Upper lobe of left lung (tissue), 4 donors: ENCODE measurements around the gene ACVR1.

Experiments used
- POLR2A ChIP-seq, 4 donors: fragments of 450-650 bp; IDR thresholded peaks; one replicate each; pipeline ENCODE4 v1.5.1; 2016 to 2017; ENCODE audit warnings: antibody characterized with exemption in 4 of 4, mild to moderate bottlenecking in 2 of 4
- POLR2AphosphoS5 ChIP-seq, 2 donors: sonication (generic); formaldehyde crosslinking; IDR thresholded peaks; one replicate each; pipeline ENCODE4 v1.5.1; 2017; ENCODE audit warnings: antibody characterized with exemption in 2 of 2
- TF ChIP-seq, protein P1 (sequence below), 6 experiments: fragments of 450-650 bp in 4 of 6; fragments of 200-600 bp in 2 of 6; sonication (generic) in 2 of 6; IDR thresholded peaks; one replicate each; pipeline ENCODE4 v1.5.1; 2016 to 2019; ENCODE audit warnings: antibody characterized with exemption in 6 of 6

GRCh38 chr2:157696036-157696435 lies 180.1 kb downstream of the ACVR1 start:
- TF ChIP-seq POLR2AphosphoS5 (IDR thresholded peaks at IDR 0.05) (no peak), POLR2A (IDR thresholded peaks at IDR 0.05) (no peak)
- TF ChIP-seq, protein P1, sequence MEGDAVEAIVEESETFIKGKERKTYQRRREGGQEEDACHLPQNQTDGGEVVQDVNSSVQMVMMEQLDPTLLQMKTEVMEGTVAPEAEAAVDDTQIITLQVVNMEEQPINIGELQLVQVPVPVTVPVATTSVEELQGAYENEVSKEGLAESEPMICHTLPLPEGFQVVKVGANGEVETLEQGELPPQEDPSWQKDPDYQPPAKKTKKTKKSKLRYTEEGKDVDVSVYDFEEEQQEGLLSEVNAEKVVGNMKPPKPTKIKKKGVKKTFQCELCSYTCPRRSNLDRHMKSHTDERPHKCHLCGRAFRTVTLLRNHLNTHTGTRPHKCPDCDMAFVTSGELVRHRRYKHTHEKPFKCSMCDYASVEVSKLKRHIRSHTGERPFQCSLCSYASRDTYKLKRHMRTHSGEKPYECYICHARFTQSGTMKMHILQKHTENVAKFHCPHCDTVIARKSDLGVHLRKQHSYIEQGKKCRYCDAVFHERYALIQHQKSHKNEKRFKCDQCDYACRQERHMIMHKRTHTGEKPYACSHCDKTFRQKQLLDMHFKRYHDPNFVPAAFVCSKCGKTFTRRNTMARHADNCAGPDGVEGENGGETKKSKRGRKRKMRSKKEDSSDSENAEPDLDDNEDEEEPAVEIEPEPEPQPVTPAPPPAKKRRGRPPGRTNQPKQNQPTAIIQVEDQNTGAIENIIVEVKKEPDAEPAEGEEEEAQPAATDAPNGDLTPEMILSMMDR (IDR thresholded peaks at IDR 0.05): no peak
